ENCODE measurements around the gene RIGI.

The RIGI gene

DNA sequence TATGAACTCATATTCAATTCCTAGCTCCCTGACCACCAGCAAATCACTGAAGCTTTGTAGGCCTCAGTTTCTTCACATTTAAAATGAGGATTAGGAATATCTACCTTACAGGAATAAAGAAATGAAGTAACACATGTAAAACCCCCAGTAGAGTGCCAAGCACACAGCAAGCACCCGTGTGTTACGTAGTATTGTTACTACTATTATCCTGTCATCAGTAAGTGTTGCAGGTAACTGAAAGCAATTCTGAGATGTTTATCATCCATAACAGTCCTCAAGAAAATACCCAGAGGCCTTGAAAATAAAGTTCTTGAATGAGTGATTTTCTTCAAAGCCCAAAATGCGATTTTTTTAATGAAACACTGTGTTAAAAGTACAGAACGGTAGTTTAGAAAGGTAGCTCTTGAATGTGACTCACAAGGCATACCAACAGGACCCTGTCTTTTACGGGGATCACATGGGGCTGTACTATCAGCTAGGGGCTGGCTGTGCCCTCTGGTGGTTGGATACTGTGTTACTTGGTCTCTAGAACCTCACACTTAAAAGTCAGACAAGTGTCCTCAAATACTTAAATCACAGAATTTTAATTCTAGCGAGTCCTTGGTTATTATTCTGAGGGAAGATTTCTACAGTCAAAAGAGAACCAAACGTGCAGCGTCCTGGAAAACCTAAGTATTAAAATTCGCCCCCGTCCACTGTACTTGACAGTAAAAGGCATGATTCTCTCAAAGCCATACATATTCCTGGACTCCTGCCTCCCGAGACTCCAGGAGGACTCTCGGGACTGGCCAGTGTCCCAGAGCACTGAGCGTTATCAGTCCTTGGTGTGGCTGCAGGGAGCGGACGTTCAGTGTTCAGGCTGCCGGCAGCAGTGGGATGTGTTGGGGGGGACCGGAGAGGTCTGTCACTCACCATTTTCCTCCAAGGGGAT, 46.2 kb upstream of the RIGI start:
- H3K4me2 ChIP-seq (ENCODE audit: low read length) = peak overlapping the region; percentile 69
- H3K4me1 ChIP-seq (ENCODE audit: control insufficient read depth, low read length) = peaks cover 17% of the 10 kb centered on the region
- H3K9me3 ChIP-seq (ENCODE audit: control insufficient read depth, insufficient read depth, low read length) = no peaks in the 10 kb centered on the region
- H3K9me2 ChIP-seq (replicated peaks; ENCODE audit: control insufficient read depth, low read length) = no peaks in the 10 kb centered on the region
- H3K27ac ChIP-seq (ENCODE audit: low read depth, low read length) = peak overlapping the region; percentile 54
- peak overlapping the region; percentile 94 for H3K4me3 ChIP-seq (ENCODE audit: low read length)
- H3F3A ChIP-seq (ENCODE audit: control insufficient read depth, insufficient read depth) = no peaks in the 10 kb centered on the region
- H3K36me3 ChIP-seq (ENCODE audit: control insufficient read depth, low read length) = peaks cover 16% of the 10 kb centered on the region
- no peaks in the 10 kb centered on the region for H4K20me1 ChIP-seq (ENCODE audit: control insufficient read depth, insufficient read depth, low read depth, low read length)
- peaks cover 46% of the 10 kb centered on the region for H3K79me2 ChIP-seq (ENCODE audit: control insufficient read depth, low read length)
- TF ChIP-seq, protein P1, sequence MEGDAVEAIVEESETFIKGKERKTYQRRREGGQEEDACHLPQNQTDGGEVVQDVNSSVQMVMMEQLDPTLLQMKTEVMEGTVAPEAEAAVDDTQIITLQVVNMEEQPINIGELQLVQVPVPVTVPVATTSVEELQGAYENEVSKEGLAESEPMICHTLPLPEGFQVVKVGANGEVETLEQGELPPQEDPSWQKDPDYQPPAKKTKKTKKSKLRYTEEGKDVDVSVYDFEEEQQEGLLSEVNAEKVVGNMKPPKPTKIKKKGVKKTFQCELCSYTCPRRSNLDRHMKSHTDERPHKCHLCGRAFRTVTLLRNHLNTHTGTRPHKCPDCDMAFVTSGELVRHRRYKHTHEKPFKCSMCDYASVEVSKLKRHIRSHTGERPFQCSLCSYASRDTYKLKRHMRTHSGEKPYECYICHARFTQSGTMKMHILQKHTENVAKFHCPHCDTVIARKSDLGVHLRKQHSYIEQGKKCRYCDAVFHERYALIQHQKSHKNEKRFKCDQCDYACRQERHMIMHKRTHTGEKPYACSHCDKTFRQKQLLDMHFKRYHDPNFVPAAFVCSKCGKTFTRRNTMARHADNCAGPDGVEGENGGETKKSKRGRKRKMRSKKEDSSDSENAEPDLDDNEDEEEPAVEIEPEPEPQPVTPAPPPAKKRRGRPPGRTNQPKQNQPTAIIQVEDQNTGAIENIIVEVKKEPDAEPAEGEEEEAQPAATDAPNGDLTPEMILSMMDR (IDR thresholded peaks at IDR 0.05; ENCODE audit: low read depth, low read length, poor library complexity, severe bottlenecking) = peak; percentile 83
- no peak for TF ChIP-seq EZH2phosphoT487 (IDR thresholded peaks at IDR 0.05; ENCODE audit: borderline replicate concordance, low read length)
- no peaks in the 10 kb centered on the region for H3K27me3 ChIP-seq (ENCODE audit: control insufficient read depth, low read length)

DNA sequence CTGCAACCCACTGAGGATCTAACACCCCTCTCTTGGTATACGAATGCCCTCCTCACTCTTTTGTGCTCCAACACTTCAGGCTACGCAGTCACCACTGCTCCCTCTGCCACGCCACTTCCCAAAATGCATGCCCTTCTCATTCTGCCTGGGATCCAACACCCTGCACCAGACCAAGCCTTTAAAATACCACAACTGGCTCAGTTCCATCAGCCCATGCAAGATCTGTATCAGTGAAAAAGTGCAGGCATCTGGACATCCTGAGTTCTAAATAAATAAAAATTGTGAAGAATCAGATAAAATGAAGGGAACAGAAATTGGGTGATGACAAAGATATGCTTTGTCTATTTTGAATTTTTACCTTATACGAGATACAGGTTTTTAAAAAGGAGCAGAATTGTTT, 44.3 kb upstream of the RIGI start:
- Histone ChIP-seq H3K36me3 (ENCODE audit: control insufficient read depth, low read length) (peaks cover 30% of the 10 kb centered on the region), H3K27me3 (ENCODE audit: control insufficient read depth, low read length) (no peaks in the 10 kb centered on the region), H3K79me2 (ENCODE audit: control insufficient read depth, low read length) (peaks cover 56% of the 10 kb centered on the region), H3K9me3 (ENCODE audit: control insufficient read depth, insufficient read depth, low read length) (no peaks in the 10 kb centered on the region), H3K9me2 (replicated peaks; ENCODE audit: control insufficient read depth, low read length) (no peaks in the 10 kb centered on the region), H3K4me3 (ENCODE audit: low read length) (no peak overlapping the region), H3K4me1 (ENCODE audit: control insufficient read depth, low read length) (peaks cover 17% of the 10 kb centered on the region), H4K20me1 (ENCODE audit: control insufficient read depth, insufficient read depth, low read depth, low read length) (no peaks in the 10 kb centered on the region), H3K4me2 (ENCODE audit: low read length) (no peak overlapping the region), H3K27ac (ENCODE audit: low read depth, low read length) (no peak overlapping the region), H3F3A (ENCODE audit: control insufficient read depth, insufficient read depth) (no peaks in the 10 kb centered on the region)
- TF ChIP-seq, protein P1 (IDR thresholded peaks at IDR 0.05; ENCODE audit: low read depth, low read length, poor library complexity, severe bottlenecking) = no peak
- no peak for TF ChIP-seq EZH2phosphoT487 (IDR thresholded peaks at IDR 0.05; ENCODE audit: borderline replicate concordance, low read length)

DNA sequence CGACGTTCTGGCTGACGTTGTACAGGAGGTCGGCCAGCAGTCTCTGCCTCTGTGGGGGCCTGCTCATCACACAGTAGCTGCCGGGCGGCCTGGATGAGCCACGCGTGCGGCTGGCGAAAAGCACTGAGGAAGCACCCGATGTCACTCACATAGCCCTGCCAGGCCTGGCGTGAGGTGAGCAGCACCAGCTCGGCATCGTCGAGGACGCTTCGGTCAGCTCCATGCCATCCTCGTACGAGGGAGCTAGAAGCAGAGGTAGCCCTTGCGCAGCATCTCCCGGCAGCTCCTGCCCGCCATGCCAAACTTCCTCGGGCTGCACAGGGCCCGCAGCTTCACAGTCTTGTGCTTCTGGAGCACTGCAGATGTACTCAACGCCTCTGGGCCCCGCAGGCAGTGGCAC, 40.8 kb upstream of the RIGI start:
- Histone ChIP-seq H3K4me2 (ENCODE audit: low read length) (no peak overlapping the region), H3K4me3 (ENCODE audit: low read length) (no peak overlapping the region), H3K9me3 (ENCODE audit: control insufficient read depth, insufficient read depth, low read length) (no peaks in the 10 kb centered on the region), H3K79me2 (ENCODE audit: control insufficient read depth, low read length) (peaks cover 54% of the 10 kb centered on the region), H4K20me1 (ENCODE audit: control insufficient read depth, insufficient read depth, low read depth, low read length) (no peaks in the 10 kb centered on the region), H3K27me3 (ENCODE audit: control insufficient read depth, low read length) (no peaks in the 10 kb centered on the region), H3K9me2 (replicated peaks; ENCODE audit: control insufficient read depth, low read length) (no peaks in the 10 kb centered on the region), H3K4me1 (ENCODE audit: control insufficient read depth, low read length) (peaks cover 10% of the 10 kb centered on the region), H3K36me3 (ENCODE audit: control insufficient read depth, low read length) (peaks cover 35% of the 10 kb centered on the region), H3K27ac (ENCODE audit: low read depth, low read length) (no peak overlapping the region), H3F3A (ENCODE audit: control insufficient read depth, insufficient read depth) (no peaks in the 10 kb centered on the region)
- no peak for TF ChIP-seq EZH2phosphoT487 (IDR thresholded peaks at IDR 0.05; ENCODE audit: borderline replicate concordance, low read length)
- TF ChIP-seq, protein P1 (IDR thresholded peaks at IDR 0.05; ENCODE audit: low read depth, low read length, poor library complexity, severe bottlenecking) = no peak
